ENCODE measurements around the gene PPP1R27.
A peak's percentile ranks its signal among the peaks of the same experiment; 100 is the strongest.

The PPP1R27 gene

GRCh38 chr17:81834831-81835267 is at the start of gene PPP1R27:
Gene PPP1R27, minus strand, starts transcription at chr17:81835050. Its CDS starts 97 bp downstream, at chr17:81834953.
- no peak for DNase-seq

- DNase-seq, result no peak
Measured at GRCh38 chr17:81884520-81884919, 49.7 kb upstream of the PPP1R27 start.

GRCh38 chr17:81879121-81879520 is 44.3 kb upstream of the PPP1R27 start:
- DNase-seq, result no peak

- DNase-seq, result peak; percentile 13
Measured at GRCh38 chr17:81878294-81878693, 43.4 kb upstream of the PPP1R27 start.

GRCh38 chr17:81877569-81877968 is 42.7 kb upstream of the PPP1R27 start:
- no peak for DNase-seq

GRCh38 chr17:81871387-81872230 is 36.8 kb upstream of the PPP1R27 start:
- DNase-seq, result peak; percentile 83

GRCh38 chr17:81870981-81871386 is 36.1 kb upstream of the PPP1R27 start, which contains the start of gene ARHGDIA:
Gene ARHGDIA, minus strand, starts transcription at chr17:81871337. Its CDS starts 1,407 bp downstream, at chr17:81869930.
- no peak for DNase-seq

- DNase-seq, result peak; percentile 52
Measured at GRCh38 chr17:81870131-81870980, 35.5 kb upstream of the PPP1R27 start.

GRCh38 chr17:81869221-81870130 is 34.6 kb upstream of the PPP1R27 start:
- DNase-seq, result peak; percentile 26

- peak; percentile 85 for DNase-seq
Measured at GRCh38 chr17:81868674-81869220, 33.9 kb upstream of the PPP1R27 start.

- DNase-seq, result peak; percentile 21
Measured at GRCh38 chr17:81867991-81868673, 33.3 kb upstream of the PPP1R27 start.

- DNase-seq, result peak; percentile 66
Measured at GRCh38 chr17:81867170-81867990, 32.5 kb upstream of the PPP1R27 start.

GRCh38 chr17:81866440-81867169 is 31.8 kb upstream of the PPP1R27 start:
- DNase-seq, result peak; percentile 19

- DNase-seq, result no peak
Measured at GRCh38 chr17:81865733-81866439, 31.0 kb upstream of the PPP1R27 start.

GRCh38 chr17:81865358-81865732 is 30.5 kb upstream of the PPP1R27 start:
- no peak for DNase-seq

- DNase-seq, result no peak
Measured at GRCh38 chr17:81863833-81864768, 29.3 kb upstream of the PPP1R27 start.

GRCh38 chr17:81863123-81863675 is 28.3 kb upstream of the PPP1R27 start:
- DNase-seq, result no peak

All from HCEC 1CT (cell line).